Tibial nerve (tissue), 3 donors: Measurements from ENCODE around the gene ITPK1.

ENCODE experiments used
- POLR2A ChIP-seq, 2 donors: fragments of 450-650 bp; IDR thresholded peaks; one replicate each; pipeline ENCODE4 v1.6.1; 2017; ENCODE audit warnings: antibody characterized with exemption in 2 of 2, mild to moderate bottlenecking in 2 of 2, moderate library complexity in 2 of 2
- TF ChIP-seq, protein P1 (sequence below), 5 experiments: fragments of 200-600 bp in 3 of 5; fragments of 450-650 bp in 2 of 5; sonication (generic) in 3 of 5; IDR thresholded peaks; one replicate each; pipeline ENCODE4 v1.5.1; 2016 to 2019; ENCODE audit warnings: antibody characterized with exemption in 5 of 5, mild to moderate bottlenecking in 3 of 5, moderate library complexity in 2 of 5

GRCh38 chr14:93035917-93036651 is 79.6 kb downstream of the ITPK1 start:
- TF ChIP-seq, protein P1, sequence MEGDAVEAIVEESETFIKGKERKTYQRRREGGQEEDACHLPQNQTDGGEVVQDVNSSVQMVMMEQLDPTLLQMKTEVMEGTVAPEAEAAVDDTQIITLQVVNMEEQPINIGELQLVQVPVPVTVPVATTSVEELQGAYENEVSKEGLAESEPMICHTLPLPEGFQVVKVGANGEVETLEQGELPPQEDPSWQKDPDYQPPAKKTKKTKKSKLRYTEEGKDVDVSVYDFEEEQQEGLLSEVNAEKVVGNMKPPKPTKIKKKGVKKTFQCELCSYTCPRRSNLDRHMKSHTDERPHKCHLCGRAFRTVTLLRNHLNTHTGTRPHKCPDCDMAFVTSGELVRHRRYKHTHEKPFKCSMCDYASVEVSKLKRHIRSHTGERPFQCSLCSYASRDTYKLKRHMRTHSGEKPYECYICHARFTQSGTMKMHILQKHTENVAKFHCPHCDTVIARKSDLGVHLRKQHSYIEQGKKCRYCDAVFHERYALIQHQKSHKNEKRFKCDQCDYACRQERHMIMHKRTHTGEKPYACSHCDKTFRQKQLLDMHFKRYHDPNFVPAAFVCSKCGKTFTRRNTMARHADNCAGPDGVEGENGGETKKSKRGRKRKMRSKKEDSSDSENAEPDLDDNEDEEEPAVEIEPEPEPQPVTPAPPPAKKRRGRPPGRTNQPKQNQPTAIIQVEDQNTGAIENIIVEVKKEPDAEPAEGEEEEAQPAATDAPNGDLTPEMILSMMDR (IDR thresholded peaks at IDR 0.05) = no peak
- TF ChIP-seq POLR2A (IDR thresholded peaks at IDR 0.05) = no peak
